HUES64 (cell line): ENCODE data around the gene SRCAP.

Experiments
- H3K27ac ChIP-seq: 2 replicates; pipeline ENCODE4 v1.7.0; 2013; ENCODE audit warnings: low read depth, low read length, inconsistent platforms
- H3K27me3 ChIP-seq: 2 replicates; pipeline ENCODE4 v1.6.1; 2013; ENCODE audit warnings: mild to moderate bottlenecking, low read length; ENCODE audit not compliant: insufficient read depth
- H3K36me3 ChIP-seq: 2 replicates; pipeline ENCODE4 v1.6.1; 2013; ENCODE audit warnings: mild to moderate bottlenecking, low read length; ENCODE audit not compliant: insufficient read depth
- H3K4me1 ChIP-seq: 2 replicates; pipeline ENCODE4 v1.6.1; 2013; ENCODE audit warnings: mild to moderate bottlenecking, low read length, moderate library complexity; ENCODE audit not compliant: insufficient read depth
- H3K4me3 ChIP-seq: 2 replicates; pipeline ENCODE4 v1.5.1; 2013; ENCODE audit warnings: mild to moderate bottlenecking, low read length, moderate library complexity
- H3K9ac ChIP-seq: 2 replicates; pipeline ENCODE4 v1.6.1; 2013; ENCODE audit warnings: mild to moderate bottlenecking, low read depth, low read length
- H3K9me3 ChIP-seq: 2 replicates; pipeline ENCODE4 v1.6.1; 2013; ENCODE audit warnings: low read depth, low read length; ENCODE audit not compliant: insufficient read depth
- WGBS: fragments of 150-250, 120-280 bp; methylation state at CpG from one replicate; pipeline ENCODE4 v1.1.7; 2013; ENCODE audit warnings: missing lambda C conversion rate; 5-methylcytosine and 5-hydroxymethylcytosine counted together

The SRCAP gene

GRCh38 chr16:30780549-30780948, 81.6 kb downstream of the SRCAP start:
- peaks cover 41% of the 10 kb centered on the region for H3K36me3 ChIP-seq
- H3K9me3 ChIP-seq, result no peaks in the 10 kb centered on the region
- no peak overlapping the region for H3K4me3 ChIP-seq
- no peak overlapping the region for H3K27ac ChIP-seq
- H3K27me3 ChIP-seq, result no peaks in the 10 kb centered on the region
- peaks cover 4% of the 10 kb centered on the region for H3K4me1 ChIP-seq
- 97% methylated on average over 4 of the region's 4 CpGs for WGBS
- no peak overlapping the region for H3K9ac ChIP-seq

GRCh38 chr16:30782486-30783279, 83.7 kb downstream of the SRCAP start:
- Histone ChIP-seq H3K27me3 (no peaks in the 10 kb centered on the region), H3K9ac (no peak overlapping the region), H3K4me3 (no peak overlapping the region), H3K27ac (no peak overlapping the region), H3K36me3 (peaks cover 41% of the 10 kb centered on the region), H3K9me3 (no peaks in the 10 kb centered on the region), H3K4me1 (peaks cover 11% of the 10 kb centered on the region)
- WGBS, result 97% methylated on average over 63 of the region's 63 CpGs

- Histone ChIP-seq H3K36me3 (peaks cover 41% of the 10 kb centered on the region), H3K9me3 (no peaks in the 10 kb centered on the region)
These were observed 84.5 kb downstream of the SRCAP start for GRCh38 chr16:30783280-30784109.

GRCh38 chr16:30784215-30784614, 85.2 kb downstream of the SRCAP start:
- WGBS, result 92% methylated on average over 18 of the region's 18 CpGs
- peaks cover 10% of the 10 kb centered on the region for H3K4me1 ChIP-seq
- no peaks in the 10 kb centered on the region for H3K9me3 ChIP-seq
- H3K27me3 ChIP-seq, result no peaks in the 10 kb centered on the region
- peaks cover 39% of the 10 kb centered on the region for H3K36me3 ChIP-seq
- H3K27ac ChIP-seq, result no peak overlapping the region
- H3K4me3 ChIP-seq, result no peak overlapping the region
- no peak overlapping the region for H3K9ac ChIP-seq

More at GRCh38 chr16:30783280-30784109, 84.5 kb downstream of the SRCAP start:
- WGBS, result 96% methylated on average over 57 of the region's 57 CpGs
- no peak overlapping the region for H3K4me3 ChIP-seq
- H3K9ac ChIP-seq, result no peak overlapping the region
- no peaks in the 10 kb centered on the region for H3K27me3 ChIP-seq
- no peak overlapping the region for H3K27ac ChIP-seq
- peaks cover 10% of the 10 kb centered on the region for H3K4me1 ChIP-seq

GRCh38 chr16:30785126-30786106, 86.4 kb downstream of the SRCAP start:
- Histone ChIP-seq H3K27ac (no peak overlapping the region), H3K27me3 (no peaks in the 10 kb centered on the region), H3K9me3 (no peaks in the 10 kb centered on the region), H3K9ac (peak overlapping the region; percentile 72), H3K4me3 (peak overlapping the region; percentile 83), H3K36me3 (peaks cover 32% of the 10 kb centered on the region), H3K4me1 (peaks cover 10% of the 10 kb centered on the region)
- 89% methylated on average over 7 of the region's 7 CpGs for WGBS

- 5% methylated on average over 51 of the region's 57 CpGs for WGBS
- H3K4me3 ChIP-seq, result peak overlapping the region; percentile 83
- H3K9me3 ChIP-seq, result no peaks in the 10 kb centered on the region
- peaks cover 10% of the 10 kb centered on the region for H3K4me1 ChIP-seq
- peak overlapping the region; percentile 90 for H3K27ac ChIP-seq
- H3K27me3 ChIP-seq, result no peaks in the 10 kb centered on the region
- H3K9ac ChIP-seq, result peak overlapping the region; percentile 91
- H3K36me3 ChIP-seq, result peaks cover 27% of the 10 kb centered on the region
These were observed 87.4 kb downstream of the SRCAP start for GRCh38 chr16:30786115-30786935.

GRCh38 chr16:30786936-30787612, 88.1 kb downstream of the SRCAP start, which contains the start of gene ZNF629:
ZNF629 (minus strand) TSS chr16:30787205; CDS start chr16:30784482, 2,723 bp downstream.
- H3K27me3 ChIP-seq, result peaks cover 4% of the 10 kb centered on the region; the same call in 1 of the 2 replicates
- peak within 1 kb of the TSS; percentile 91 for H3K9ac ChIP-seq
- H3K4me3 ChIP-seq, result peak within 1 kb of the TSS; percentile 83
- H3K36me3 ChIP-seq, result peaks cover 20% of the 10 kb centered on the region
- H3K4me1 ChIP-seq, result peaks cover 10% of the 10 kb centered on the region
- no peaks in the 10 kb centered on the region for H3K9me3 ChIP-seq
- peak within 1 kb of the TSS; percentile 90 for H3K27ac ChIP-seq
- under 1% methylated on average over 37 of the region's 37 CpGs for WGBS

GRCh38 chr16:30787613-30788378, 88.8 kb downstream of the SRCAP start:
- Histone ChIP-seq H3K27me3 (peaks cover 6% of the 10 kb centered on the region; the same call in 1 of the 2 replicates), H3K4me1 (peaks cover 10% of the 10 kb centered on the region), H3K36me3 (peaks cover 13% of the 10 kb centered on the region), H3K9me3 (no peaks in the 10 kb centered on the region), H3K27ac (peak overlapping the region; percentile 90; the same call in 1 of the 2 replicates), H3K9ac (peak overlapping the region; percentile 91), H3K4me3 (peak overlapping the region; percentile 83)
- WGBS, result 64% methylated on average over 11 of the region's 11 CpGs
